Epidermal melanocyte (primary cell): Measurements from ENCODE around the gene HK3.

Experiments
- DNase-seq: peaks from one replicate; pipeline ENCODE4 v3.0.0; 2011; ENCODE audit warnings: low spot score; ENCODE audit not compliant: insufficient read length

The HK3 gene

DNA sequence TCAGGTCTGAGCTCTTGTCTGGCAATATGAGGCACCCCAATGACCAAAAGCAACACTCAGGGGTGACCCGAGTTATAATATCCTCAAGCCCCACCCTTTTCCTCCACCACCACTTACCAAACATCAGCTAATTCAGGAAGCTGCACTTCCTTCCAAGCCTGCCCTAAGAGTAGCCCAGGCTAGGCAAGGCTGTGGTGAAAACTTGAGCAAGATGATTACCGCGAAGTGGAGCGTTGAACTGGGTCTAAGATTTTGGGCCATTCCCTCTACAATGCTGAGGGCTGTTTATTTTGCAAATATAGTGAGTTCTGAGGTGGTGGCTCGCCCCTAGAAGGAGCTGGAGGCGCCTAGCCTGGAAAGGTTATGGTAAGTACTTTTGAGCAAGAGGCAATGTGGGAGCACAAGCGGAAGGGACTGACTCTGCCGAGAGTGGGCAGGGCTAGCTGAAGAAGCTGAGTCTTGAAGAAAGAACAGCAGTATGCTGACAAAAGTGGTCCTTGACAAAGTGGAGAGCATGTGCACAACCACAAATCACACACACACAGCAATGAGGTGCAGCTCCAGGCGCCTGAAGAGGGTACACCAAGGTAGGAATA is at the start of gene HK3:
HK3 (minus strand) TSS at position 51 of the 596 bp plus-strand sequence. CDS start 3,187 bp downstream, outside the sequence.
- no peak for DNase-seq

DNA sequence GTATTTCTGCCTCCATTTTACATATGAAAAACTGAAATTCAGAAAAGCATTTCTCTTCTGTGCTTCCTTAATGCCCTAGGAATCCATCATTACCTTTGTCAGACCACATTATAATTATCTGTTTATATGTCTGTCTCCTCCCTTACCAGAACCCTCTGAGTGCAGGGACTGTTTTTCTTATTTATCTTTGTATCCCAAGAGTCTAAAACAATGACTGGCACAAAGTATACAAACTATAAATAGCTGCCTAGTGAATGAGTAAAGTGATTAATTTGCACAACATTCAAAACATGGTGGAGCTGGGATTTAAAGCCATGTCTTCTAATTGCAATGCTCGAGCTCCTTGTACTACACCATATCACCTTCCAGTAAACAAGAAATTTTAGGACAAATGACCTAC is 49.3 kb upstream of the HK3 start:
- DNase-seq, result no peak

GRCh38 chr5:176947847-176948246 is 48.7 kb upstream of the HK3 start:
- no peak for DNase-seq

GRCh38 chr5:176944268-176944667 is 45.1 kb upstream of the HK3 start:
- DNase-seq, result no peak

DNA sequence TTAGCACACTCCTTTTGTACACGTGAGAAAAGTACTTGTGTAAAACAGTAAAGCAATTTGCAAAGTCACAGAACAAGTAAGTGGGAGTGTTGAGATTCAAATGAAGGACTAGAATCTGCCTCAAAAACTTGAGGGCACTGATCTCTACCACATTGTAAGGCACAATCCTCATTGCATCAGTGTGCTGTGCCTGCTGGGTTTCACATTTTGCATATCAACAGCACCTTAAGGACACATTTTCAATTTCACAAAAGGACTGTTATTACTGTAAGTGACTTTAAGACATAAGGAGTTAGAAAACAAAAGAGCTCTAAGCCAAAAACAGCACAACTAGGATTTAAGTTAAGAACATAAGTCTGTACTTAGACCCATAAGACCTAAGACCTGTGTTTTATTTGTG is 44.7 kb upstream of the HK3 start:
- no peak for DNase-seq

DNA sequence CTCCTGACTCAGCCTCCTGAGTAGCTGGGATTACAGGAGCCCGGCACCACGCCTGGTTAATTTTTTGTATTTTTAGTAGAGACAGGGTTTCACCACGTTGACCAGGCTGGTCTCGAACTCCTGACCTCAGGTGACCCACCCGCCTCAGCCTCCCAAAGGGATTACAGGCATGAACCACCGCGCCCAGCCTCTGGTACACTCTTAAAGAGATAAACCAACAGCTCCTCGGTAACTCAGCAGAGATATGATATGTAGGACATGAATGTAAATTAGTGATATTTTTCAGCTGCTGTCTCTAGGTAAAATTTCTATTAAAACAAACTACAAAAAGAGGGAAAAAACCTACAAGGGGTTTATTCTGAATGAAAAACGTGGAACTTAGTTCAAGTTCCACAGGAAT is 42.8 kb upstream of the HK3 start:
- DNase-seq, result no peak

GRCh38 chr5:176938472-176938871 is 39.3 kb upstream of the HK3 start:
- no peak for DNase-seq

DNA sequence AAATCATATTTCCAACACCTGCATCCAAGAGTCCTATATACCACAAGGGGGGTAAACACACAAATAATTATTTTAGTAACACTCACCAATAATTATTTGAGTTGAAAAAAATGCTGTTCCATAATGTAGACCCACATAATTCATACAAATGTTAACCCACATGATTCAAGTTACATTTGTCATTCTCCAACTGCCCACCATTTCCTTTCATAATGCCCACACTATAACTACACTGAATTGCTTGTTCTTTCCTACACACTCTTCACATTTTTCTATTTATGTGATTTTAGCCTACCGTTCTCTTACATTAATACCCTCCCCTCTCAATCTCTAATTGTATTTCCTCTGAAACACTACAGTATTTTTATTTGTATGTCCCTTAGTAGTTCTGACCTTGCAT is 35.9 kb upstream of the HK3 start:
- DNase-seq, result no peak

- no peak for DNase-seq
Measured at GRCh38 chr5:176934309-176934930, 35.3 kb upstream of the HK3 start.

DNA sequence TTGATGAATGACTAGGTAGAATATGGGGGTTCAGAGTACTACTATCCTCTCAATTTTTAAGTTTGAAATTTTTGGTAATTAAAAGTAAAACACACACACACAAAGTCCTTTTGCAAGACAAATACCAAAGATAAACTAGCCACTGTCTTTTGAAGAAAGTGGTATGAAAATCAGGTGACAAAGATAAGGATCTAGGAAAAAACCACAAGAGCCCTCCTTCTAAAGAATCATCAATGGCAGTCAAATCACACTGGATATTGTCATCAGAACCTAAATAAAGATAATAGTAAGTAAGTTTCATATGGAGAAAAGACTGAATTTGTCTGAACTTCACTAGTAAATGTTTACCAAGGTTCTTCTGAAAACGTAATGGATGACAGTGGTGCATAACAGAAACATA is 30.5 kb upstream of the HK3 start:
- DNase-seq, result no peak

- DNase-seq, result no peak
Measured at GRCh38 chr5:176927562-176927961, 28.4 kb upstream of the HK3 start.

DNA sequence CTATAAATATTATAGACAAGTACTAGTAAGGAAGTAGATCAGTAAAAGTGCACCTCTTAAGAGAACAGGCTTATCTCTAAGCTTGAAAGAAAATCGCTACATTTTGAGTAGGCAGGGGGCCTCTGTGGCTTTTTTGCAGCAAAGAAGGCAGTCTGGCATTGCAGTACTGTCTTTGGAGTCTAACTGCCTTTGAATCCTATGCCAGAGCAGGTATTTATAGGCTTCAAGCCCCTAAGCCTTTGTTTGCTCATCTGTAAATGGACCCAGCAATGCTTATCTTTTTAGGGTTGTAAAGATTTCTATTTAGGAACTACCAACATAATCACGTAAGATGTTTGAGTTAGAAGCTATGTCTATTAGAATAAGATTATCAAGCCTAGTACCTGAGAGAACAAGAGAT is 23.7 kb upstream of the HK3 start:
- DNase-seq, result no peak

- no peak for DNase-seq
Measured at GRCh38 chr5:176921714-176922113, 22.6 kb upstream of the HK3 start.

GRCh38 chr5:176918613-176919012 is 19.5 kb upstream of the HK3 start:
- no peak for DNase-seq

DNA sequence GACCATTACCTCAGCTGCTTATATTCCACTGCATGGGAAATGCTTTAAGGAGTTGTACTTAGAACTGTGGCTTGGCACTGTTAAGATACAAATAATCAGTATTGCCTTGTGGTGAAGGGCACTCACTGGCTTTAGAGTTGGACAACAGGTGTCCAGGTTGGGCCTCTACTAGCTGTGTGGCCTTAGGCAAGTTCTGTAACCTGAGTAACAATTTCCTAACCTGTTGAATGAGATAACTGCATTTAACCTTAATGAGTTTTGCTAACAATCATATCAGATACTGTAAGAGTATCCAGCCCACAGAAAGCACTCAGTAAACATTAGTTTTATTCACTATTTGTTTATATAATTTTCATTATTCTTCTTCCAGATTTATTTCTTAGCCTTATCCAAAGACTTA is 17.2 kb upstream of the HK3 start:
- DNase-seq, result no peak

- DNase-seq, result no peak
Measured at GRCh38 chr5:176915906-176916305, 16.8 kb upstream of the HK3 start.

GRCh38 chr5:176912115-176912514 is 13.0 kb upstream of the HK3 start:
- DNase-seq, result no peak

- no peak for DNase-seq
Measured at GRCh38 chr5:176908675-176909368, 9.7 kb upstream of the HK3 start.

DNA sequence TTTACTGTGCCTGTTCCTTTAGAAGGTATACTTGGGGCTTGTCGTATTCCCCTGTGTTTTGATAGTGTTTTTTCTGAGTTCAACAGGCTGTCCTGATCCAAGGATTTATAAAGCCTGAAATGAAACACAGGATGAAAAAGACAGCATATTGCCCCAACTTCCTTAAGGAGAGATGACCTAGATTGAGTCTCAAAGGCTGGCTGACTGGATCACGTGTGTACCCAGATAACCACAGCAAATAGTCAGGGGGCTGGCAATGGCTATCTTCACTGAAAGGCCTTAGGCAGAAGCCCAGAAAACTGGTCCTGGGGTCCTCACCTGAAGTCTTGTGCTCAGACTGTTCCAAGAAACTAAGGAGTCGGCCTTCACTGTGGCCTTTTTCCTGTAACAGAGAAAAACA is 7.7 kb upstream of the HK3 start:
- DNase-seq, result no peak

GRCh38 chr5:176906126-176906525 is 7.0 kb upstream of the HK3 start:
- no peak for DNase-seq

- no peak for DNase-seq
Measured at GRCh38 chr5:176904276-176904675, 5.1 kb upstream of the HK3 start.

DNA sequence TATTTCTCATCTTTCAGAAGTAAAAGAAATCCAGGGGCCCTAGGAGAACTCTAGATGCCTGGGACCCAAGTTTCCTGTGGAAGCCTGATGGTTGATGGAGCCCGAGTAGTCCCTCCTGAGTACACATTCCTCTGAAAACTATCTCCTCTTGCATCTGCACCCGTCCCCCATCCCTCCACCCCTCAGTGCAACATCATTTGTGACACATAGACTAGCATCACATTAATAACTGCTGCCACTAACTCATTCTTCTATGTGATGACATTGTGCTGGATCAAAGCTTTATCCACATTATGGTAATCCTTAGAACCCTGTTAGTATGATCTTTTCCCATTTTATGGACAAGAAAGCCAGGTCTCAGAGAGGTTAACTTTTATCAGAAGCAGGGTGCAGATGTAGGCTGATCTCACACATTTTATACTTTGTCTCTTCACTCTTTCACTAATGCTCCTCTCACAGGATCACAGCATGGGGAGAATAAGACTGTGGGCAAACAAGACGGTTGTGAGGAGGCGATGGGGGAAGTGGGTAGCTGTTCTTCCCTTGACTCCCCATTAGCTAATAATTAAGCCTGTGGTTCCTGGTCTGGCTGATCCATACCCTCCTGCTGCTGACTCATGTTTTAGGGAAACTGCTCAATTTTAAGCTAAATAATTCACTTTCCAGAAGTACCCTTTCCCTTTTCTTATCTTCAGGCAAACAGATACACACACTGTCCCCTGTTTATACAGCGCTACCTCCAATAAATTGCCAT is 3.9 kb upstream of the HK3 start:
- DNase-seq, result no peak
